HG03045 (cell line): ENCODE measurements around the gene MARK2.
A peak's percentile ranks its signal among the peaks of the same experiment; 100 is the strongest.

Experiments used
- ATAC-seq: cut with Tn5 transposase; IDR thresholded peaks from one replicate; pipeline ENCODE4 v1.9.1; 2021; ENCODE audit warnings: mild to moderate bottlenecking, moderate library complexity; ENCODE audit not compliant: unreplicated experiment

The MARK2 gene

DNA sequence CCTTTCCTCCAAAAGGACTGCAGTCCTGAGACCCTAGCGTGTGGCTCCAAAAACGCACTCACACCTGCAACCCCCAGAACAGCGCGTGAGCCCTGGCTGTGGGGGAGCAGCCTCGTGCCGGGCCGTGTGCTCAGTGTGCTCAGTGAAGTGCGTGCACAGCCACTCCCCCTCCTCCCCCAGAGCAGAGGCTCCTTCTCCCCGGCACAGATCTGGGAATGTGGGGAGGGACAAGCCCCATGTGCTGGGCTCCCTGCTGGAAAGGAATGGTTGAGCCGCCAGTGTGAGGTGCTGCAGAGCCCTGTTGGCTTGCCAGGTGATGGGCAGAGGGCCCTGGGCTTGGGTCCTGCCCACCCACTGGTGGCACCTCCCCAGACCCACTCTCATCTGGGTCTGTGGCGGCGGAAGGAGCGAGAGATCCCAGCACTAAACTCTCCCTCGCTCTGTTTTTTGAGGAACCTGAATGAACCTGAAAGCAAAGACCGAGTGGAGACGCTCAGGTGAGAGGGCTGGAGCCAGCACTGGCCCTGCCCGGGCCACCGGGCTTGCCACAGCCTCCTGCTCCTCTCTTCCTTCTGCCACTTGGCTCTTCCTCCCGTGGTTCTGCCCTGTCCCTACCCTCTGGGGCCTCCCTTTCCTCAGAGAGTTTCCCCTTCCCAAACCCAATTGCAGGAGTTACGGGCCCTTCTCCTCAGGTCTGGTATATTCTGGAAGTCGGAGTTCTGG lies 69.1 kb downstream of the MARK2 start:
- no peak for ATAC-seq

DNA sequence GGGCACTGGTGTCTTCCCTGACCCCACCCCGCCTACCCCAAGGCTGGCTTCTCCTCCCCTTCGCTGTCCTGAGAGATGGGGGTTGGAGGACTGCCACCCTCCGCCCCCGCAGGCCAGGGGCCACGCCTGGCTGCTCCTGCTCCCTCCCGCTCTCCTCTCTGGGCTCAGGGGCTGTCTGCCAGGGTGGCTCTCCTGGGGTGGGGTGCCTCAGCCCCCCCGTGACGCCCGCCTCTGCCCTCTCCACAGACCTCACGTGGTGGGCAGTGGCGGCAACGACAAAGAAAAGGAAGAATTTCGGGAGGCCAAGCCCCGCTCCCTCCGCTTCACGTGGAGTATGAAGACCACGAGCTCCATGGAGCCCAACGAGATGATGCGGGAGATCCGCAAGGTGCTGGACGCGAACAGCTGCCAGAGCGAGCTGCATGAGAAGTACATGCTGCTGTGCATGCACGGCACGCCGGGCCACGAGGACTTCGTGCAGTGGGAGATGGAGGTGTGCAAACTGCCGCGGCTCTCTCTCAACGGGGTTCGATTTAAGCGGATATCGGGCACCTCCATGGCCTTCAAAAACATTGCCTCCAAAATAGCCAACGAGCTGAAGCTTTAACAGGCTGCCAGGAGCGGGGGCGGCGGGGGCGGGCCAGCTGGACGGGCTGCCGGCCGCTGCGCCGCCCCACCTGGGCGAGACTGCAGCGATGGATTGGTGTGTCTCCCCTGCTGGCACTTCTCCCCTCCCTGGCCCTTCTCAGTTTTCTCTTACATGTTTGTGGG lies 69.9 kb downstream of the MARK2 start:
- ATAC-seq: no peak

- ATAC-seq: no peak
Observed at GRCh38 chr11:63909591-63910506, 70.9 kb downstream of the MARK2 start.

- ATAC-seq: no peak
Observed at GRCh38 chr11:63910675-63911074, 71.8 kb downstream of the MARK2 start.

DNA sequence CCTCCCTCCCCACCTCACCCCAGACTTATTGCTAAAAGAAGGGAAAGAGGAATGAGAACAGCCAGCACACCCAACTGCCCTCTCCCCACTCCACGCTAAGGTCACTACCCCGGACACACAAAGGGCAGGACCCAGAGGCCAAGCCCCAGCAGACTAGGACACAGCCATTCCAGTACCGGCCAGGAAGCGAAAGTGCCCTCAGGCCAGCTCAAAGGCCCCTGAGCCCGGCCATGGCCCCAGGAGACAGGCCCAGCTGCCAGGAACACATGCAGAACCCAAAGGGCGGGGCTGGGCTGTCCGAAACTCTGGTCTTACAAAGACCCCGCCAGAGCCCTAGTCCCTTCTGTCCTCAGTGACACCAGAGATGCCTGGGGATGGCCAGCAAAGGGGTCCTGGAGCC lies 72.5 kb downstream of the MARK2 start:
- ATAC-seq: no peak

DNA sequence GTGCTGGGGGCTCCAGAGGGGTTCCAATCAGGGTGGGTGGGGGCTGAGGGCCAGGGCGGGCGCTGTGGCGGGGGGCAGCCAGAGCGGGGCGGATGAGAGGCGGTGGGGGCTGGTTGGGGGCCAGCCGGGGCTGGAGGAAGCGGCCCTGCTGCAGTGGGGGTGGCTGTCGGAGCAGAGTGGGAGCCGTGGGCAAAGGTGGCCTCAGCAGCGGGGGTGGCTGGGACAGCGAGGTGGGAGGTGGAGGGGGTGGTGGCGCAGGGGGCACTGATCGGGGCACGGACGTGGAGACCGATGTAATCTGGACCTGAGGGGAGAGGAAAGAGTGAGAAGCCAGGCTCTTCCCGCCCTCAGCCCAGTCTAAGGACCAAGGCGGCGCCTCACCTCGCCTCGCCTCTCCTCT lies 73.0 kb downstream of the MARK2 start:
- ATAC-seq: no peak

DNA sequence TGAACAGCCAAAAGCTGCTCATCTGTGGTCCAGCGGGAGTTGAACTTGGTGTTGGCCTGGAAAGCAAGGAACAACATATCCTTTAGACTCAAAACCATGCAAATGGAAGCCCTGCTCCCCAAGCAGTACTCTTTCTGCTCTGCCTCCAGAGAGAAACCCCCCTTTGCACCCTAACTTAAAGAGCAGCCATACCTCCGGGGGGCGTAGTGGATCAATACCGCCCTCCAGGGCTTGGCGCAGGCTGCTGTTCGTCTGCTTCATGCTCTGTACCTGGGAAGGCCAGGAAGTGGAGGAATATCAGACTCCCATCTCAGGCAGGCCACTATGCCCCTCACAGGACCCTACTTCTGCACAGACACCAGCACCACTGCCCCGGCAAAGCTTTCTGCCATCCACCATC lies 73.8 kb downstream of the MARK2 start:
- ATAC-seq: no peak

GRCh38 chr11:63913866-63914830 lies 75.2 kb downstream of the MARK2 start:
- ATAC-seq: no peak

GRCh38 chr11:63914896-63915691 lies 76.2 kb downstream of the MARK2 start:
- no peak for ATAC-seq

DNA sequence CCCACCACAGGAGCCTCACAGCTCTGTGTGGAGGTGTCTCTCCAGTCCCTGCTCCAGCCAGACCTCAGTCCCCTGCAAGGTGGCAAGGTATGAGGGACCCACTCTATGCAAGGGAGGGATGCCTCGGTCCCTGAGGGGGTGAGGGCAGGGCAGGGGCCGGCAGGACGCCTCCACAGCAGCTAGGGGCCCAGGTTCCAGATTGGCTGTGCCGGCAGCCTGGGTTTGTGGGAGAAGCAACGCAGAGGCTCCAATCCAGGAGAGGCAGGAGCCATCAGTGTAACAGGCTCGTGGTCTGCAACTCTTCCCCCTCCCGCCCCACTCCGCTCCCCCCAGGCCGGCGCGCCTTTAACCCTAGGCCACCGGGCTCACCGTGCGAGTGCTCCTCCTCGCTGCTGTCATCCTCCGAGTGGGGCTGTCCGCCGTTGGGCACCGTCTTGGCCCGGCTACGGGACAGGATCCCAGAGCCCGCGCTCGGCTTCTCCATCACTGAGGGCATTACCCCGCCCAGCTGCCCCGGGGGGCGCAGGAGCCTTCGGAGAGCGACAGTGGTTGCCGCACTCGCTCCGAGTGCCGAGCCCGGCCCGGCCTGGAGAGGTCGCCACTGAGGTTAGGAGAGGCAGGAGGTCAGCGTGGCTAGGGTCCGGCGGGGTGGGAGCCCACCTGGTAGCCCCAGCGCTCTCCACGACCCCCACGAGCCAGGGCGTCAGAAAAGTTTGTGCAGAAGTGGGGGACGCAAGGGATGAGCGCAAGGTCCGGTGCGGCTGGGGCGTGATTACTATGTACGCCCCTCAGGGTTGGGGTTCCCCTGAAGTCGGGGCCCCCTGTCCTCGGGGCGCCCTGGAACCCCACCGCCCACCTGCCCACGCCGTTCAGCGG lies 77.3 kb downstream of the MARK2 start:
- ATAC-seq: peak; percentile 21

DNA sequence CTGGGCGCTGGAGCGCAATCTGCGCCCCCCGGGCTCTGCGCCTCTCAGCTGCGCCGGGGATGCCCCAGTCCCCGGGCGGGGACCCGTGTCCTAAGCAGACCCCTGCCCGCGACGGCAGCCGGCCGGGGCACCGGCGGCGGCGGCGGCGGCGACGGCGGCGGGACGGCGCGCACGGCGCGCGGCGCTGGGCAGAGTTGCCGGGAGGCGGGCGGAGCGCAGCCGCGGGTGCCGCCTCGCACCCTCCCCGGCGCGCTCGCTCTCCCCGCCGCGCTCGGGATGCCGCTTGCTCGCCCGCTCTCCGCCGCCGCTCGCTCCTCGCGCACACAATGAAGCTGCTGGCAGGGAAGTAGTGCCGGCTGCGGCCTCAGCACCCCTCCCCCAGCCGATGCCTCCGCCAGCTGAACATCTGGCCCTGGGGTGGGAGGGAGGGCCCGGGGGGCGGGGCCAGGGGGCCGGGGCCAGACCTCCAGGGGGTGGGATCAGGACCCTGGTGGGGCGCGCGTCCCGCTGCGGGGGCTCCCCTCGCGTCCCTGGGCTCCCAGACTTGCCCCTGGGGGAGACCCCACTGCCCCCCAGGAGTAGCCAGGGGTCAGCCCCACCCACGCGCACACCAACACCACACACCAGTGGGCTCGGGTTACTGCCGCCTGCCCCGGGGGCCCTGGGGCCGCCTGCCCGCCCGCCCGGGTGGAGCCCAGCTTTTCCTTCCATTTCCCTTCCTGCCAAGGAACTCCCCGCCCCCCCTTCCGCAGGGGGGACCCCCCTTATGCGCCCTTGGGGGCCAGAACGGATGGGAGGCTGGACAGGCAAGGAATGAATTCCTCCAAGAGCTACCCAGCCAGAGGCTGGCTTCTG lies 78.2 kb downstream of the MARK2 start, which contains the start of gene RCOR2:
Gene RCOR2 (minus strand): TSS at position 328 of the 855 bp plus-strand sequence. CDS start 708 bp downstream, outside the sequence.
- peak; percentile 38 for ATAC-seq

GRCh38 chr11:63917692-63918506 lies 79.0 kb downstream of the MARK2 start:
- no peak for ATAC-seq

DNA sequence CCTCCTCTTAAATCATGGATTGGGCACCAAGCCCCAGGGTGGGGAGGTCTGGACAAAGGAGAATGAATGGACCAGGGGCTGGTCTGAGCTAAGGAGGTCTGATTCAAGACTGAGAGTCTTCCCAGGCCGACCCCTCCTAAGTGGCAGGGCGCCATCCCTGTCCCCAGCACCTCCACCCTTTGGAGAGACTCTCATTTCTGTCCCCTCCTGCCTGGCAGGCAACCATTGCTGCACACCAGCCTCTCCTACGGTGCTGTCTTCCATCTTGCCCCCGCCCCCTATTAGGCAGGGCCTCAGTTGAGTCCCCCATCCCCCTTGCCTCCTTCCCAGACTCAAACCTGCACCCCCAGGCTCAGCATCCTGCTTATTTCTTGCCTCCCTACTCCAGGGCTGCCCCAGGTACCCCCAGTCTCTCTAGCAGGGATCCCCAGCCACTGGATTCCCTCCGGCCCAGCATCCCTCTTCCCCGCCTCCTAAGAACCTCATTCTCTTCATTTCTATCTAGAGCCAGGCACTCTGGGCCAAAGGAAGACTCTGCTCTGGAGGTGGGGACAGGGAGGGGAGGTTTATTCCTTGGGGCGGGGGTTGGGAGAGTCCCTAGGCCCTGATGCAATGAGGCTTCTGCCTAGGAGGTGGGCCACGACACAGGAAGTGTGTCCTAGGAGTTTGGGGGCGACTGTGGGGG lies 79.7 kb downstream of the MARK2 start:
- no peak for ATAC-seq

DNA sequence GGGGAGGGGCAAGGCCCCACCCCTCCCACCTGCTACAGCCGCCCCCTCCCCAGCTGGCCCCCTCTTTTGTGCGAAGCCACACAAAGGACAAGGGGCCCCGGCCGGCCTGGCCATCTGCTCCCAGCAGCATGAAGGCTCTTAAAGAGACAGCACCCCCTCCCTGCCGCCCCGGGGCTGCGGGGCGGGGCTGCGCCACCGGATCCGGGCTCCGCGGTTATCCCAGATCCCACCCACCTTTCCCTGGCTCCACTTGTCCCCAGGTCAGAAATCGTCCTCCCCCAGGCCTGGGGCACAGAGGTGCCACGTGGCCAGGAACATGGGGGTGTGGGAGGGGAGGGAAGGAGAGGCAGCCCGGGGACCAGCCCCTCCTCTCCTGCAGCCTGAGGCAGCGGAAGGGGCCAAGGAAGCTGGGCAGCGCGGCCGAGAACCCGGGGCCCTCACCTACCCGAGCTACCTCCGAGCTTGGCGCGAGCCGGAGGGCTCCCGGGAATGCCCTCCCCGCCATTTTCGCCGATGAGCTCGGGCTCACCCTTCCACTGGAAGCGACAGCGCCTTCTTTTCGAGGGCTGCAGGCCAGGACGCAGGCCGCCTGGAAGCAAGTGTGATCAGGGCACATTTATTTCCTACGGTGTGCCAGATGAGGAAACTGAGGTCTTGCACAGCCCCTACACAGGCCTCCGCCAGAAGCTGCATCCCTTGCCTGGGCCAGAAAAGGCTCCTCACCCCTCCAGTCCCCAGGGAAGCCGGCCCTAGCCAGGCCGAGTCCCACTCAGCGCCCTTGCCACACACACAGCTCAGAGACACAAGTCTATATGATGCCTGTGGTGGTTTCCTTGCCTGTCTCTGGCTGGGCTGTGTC lies 80.6 kb downstream of the MARK2 start:
- ATAC-seq: no peak
